GM18861 (cell line): ENCODE data around the gene CYP20A1.
"Not testable (repeated sequence)": the region's sequence is repeated elsewhere in the genome, so short reads cannot be mapped to it uniquely, and the experiment has no call there.

Experiments used
- ATAC-seq: cut with Tn5 transposase; IDR thresholded peaks from one replicate; pipeline ENCODE4 v1.9.1; 2021; ENCODE audit not compliant: unreplicated experiment

The CYP20A1 gene

DNA sequence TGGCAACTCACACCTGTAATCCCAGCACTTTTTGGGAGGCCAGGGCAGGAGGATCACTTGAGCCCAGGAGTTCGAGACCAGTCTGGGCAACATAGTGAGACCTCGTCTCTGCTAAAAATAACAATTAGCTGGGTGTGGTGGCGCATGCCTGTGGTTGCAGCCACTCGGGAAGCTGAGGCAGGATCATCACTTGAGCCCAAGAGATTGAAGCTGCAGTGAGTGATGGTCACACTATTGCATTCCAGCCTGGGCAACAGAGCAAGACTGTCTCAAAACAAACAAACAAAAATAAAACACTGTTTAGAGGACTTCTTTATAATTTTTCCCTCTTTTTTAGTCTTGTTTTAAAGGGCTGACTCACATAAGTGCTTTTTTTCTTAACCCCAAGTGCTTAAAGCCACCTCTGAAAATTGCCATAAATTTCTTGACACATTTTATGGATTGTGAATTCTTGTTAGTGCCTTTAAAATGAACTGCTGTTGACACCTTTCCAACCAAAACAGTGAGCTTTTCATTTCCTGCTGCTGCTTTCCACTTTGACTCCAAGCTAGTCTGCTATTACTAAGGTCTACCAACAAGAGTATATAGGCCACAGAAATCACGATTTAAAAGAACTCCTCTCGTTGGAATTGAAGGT is 41.7 kb downstream of the CYP20A1 start:
- no peak for ATAC-seq

DNA sequence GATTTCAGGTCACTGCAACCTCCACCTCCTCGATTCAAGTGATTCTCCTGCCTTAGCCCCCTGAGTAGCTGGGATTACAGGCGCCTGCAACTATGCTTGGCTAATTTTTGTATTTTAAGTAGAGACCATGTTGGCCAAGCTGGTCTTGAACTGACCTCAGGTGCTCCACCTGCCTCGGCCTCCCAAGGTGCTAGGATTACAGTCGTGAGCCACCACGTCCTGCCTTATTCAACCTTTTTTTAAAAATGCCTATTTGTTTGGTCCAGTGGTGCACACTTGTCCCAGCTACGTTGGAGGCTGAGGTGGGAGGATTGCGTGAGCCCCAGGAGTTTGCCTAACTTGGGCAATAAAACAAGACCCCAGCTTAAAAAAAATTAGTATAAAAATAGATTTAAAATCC is 43.3 kb downstream of the CYP20A1 start:
- ATAC-seq: no peak

DNA sequence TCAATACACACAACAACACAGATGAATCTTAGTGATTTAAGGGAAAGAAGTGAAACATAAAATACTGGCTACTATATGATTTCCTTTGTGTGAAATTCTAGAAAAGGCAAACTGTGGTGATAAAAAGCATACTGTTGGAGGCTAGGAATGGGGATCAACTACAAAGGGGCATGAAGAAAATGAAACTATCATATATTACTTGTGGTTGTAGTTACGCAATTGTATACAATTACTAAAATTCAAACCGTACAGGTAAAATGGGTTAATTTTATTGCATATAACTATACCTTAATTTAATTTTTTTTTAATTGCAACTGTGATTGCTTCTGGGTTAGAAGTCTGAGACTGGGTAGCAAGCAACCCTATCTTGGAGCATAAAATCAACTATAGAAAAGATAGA is 47.7 kb downstream of the CYP20A1 start:
- ATAC-seq: no peak

DNA sequence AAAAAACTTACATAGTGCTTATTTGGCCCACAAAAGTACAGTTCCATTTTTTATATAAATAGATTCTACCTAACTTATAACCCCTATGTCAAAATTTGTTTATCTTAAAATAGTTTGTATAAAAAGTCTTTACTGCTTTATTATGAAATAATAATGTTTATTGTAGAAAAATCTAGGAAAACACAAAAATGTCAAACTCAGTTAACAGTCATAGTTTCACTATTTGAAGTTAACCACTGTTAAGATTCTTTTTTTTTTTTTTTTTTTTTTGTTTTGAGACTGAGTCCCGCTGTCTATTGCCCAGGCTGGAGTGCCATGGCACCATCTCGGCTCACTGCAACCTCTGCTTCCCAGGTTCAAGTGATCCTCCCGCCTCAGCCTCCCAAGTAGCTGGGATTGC is 62.8 kb downstream of the CYP20A1 start:
- ATAC-seq: no peak

DNA sequence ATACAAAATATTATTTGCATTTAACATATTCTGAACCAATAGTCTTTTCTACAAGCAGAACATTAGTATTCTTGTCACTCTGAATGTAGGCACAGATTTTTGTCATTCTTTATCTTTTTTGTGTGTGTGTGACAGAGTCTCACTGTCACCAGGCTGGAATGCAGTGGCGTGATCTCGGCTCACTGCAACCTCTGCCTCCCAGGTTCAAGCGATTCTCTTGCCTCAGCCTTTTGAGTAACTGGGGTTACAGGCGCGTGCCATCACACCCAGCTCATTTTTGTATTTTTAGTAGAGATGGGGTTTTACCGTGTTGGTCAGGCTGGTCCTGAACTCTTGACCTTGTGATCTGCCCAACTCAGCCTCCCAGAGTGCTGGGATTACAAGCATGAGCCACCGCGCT is 63.8 kb downstream of the CYP20A1 start:
- not testable (repeated sequence) for ATAC-seq

DNA sequence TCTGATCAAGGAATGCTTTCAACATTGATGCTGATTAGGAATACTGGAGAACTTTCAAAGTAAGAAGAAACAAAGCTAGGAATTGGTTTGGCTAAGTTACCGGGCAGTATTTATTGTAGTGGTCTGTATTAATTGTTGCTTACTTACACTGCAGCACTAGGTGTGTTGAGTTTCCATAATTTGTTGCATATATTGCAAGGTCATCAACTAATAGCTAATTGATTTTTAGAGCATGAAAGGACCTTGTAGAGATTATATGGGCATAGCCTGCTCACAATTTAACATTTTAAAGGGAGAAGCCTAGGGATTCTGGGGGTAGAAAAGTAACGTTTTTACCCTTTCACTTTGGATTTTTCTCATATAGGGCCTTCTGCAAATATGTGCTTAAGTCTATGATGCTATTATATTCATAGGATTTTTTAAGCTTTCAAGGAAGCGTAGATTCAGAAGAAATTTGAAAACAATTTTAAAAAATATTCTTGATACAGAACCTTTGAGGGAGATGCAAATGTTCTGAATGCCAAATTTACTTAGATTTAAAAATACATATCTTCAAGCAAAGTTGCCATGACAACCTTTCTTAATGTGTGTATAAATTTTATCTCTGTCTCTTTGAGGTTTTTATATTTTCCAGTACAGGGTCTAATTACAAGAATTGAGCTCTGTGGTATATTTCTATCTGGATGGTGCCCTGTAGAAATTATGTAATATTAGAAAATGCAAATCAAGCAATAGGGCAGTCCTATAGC is 72.0 kb downstream of the CYP20A1 start:
- ATAC-seq: no peak

DNA sequence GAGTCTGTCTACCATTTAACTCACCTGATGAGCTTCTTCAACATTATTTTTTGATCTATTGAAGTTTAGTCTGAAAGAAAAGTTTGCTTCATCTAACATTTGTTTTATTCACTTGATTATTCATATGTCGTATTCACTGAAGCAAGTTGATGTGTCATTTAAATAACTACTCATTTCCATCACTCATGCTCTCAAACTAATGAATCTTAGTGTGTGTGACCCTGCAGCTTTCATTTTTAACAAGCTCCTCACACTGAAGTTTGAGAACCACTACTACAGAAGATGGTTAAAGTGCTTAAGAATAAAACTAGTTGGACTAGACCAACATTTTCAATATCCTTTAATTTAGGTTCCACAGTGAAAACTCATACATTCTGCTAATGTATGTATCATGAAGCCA is 87.5 kb downstream of the CYP20A1 start:
- no peak for ATAC-seq

DNA sequence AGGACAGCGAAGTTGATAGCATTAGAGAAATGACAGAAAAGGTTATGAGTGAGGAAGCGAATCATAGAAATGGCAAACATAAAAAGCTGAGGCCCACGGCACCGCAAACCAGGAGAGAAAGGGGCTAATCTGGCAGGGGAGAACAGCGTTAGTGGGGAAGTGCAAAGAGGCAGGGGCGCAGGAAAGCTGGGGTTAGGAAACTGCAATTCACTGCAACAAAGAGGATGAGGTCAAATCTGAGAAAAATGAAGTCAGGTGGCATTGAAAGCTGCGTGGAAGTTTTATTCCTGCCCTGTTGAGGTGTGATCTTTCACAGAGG is 88.7 kb downstream of the CYP20A1 start:
- peak; percentile 8 for ATAC-seq

DNA sequence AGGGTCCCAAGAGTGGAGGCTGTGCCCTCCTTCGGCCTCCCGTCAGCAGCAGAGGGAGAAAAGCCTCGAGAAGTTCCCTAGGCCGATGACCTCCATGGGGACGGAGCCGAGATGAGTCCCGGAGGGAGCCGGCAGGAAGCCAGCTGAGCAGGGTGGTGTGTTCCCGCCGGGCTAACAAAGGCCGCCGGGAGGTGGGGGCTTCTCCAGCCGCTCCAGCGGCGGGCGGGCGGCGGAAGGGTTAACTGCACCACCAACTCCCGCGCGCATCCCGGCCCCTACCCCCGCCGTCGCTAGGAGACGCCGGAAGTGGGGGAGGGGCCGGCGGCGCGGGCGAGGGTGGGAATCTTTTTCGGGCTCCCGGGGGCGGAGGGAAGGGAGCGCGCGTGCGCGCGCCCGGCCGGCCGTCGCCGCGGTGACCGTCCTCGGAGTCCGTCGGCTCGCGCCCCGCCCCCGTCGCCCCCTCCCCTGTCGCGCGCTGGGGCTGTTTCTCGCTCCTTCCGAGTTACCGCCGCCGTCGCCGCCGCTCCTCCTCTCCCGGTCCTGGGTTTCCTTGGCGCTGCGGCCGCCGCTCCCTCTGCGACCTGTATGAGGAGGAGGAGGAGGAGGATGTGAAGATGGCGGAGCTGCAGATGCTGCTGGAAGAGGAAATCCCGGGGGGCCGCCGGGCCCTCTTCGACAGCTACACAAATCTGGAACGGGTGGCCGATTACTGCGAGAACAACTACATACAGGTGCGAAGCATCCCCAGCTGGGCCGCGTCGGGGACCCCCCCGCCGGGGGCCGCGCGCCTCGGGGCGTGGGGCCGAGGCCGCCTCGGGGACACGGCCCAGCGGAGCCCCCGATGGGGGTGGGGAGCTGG is 89.3 kb downstream of the CYP20A1 start, which contains the start of gene ABI2:
TSS of gene ABI2 (plus strand) at position 494 of the 859 bp plus-strand sequence. CDS start at position 615, 121 bp downstream.
- peak; percentile 46 for ATAC-seq

DNA sequence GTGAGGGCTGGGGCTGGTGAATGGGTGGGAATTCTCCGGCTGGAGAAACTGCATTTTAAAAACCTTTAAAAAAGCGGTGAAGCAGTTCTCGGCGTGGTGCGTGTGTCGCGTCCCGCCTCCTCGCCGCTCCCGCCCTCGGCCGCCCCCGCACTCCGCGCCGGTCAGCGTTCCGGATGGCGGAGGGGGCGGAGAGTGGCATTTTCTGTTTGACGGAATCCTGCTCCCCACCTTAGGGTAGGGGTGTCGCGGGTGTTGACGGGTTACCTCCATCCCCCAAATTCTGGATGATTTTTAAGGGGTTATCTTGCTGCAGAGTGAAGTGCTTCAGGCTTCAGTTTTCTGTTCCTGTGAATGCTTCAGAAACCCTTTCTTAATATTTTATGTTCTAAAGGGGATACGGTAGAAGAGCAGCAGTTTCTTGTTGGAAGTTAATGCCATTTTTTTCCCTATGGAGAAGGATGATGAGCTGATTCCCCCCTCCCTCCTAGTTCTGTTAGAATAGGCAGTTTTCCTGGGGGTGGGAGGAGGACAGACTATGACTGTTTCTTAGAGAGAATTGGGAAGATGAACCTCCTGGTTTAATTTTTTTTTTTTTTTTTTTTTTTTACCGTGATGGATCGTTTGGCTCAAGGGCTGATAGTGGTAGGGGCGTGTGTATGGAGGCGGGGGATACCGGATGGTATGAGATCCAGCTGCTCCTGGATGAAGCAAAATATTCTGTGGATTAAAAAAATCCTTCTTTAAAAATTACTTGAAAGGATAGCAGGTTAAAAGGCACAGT is 90.1 kb downstream of the CYP20A1 start:
- ATAC-seq: peak; percentile 36

DNA sequence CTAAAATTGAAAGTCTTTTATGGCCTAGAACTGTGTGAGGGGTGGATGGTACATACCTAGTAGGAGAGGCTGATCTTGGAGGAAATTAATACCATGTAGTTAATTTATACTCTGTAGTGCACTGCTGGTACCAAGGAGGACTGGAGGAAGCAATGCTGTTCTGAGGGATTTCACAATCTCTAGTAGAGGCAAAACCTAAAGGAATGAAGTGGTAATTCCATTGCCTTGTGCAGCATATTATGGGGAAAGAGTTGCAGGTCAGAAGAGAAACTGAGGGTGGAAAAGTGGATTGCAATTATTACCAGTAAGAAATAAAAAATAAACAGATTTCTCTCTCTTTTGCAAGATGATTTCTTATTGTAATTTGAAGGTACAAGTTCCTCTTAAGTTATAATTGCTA is 91.6 kb downstream of the CYP20A1 start:
- ATAC-seq: no peak

DNA sequence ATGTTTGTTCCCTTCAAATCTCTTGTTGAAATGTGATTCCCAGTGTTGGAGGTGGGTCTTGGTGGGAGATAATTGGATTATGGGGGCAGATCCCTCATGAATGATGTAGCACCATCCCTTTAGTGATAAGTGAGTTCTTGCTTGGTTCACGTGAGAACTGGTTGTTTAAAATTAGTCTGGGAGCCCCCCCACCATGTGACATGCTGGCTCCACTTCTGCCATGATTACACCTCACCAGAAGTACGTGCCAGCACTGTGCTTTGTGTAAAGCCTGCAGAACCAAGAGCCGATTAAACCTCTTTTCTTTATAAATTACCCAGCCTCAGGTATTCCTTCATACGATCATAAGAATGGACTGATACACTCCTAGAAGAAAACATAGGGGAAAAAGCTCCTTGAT is 99.5 kb downstream of the CYP20A1 start:
- ATAC-seq: no peak

DNA sequence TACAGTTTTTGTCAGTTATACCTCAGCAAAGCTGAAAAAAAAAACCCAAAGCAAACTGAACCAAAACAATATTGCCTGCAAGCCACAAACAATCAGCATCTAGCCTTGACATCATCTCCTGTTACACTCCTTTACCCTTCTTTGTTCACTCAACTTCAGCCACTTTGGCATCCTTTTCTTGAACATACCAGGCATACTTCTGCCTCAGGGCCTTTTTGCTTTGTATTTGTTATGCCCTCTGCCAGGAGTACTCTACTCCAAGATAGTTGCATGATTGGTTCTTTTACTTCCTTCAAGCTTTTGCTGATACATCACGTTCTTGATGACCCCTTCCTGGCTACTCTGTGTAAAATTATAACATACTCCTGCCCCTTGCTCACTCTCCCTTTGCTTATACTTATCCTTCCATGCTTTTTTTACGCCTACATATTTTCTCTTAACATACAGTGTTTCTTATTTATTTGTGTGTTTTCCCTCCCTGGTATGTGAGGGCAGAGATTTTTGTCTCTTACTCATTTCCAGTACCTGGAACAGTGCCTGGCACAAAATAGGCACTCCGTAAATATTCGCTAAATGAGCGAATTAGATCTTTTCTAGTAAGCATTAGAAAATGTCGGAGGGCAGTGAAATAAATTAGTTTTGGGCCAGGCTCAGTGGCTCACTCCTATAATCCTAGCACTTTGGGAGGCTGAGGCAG is 102.1 kb downstream of the CYP20A1 start:
- ATAC-seq: no peak

DNA sequence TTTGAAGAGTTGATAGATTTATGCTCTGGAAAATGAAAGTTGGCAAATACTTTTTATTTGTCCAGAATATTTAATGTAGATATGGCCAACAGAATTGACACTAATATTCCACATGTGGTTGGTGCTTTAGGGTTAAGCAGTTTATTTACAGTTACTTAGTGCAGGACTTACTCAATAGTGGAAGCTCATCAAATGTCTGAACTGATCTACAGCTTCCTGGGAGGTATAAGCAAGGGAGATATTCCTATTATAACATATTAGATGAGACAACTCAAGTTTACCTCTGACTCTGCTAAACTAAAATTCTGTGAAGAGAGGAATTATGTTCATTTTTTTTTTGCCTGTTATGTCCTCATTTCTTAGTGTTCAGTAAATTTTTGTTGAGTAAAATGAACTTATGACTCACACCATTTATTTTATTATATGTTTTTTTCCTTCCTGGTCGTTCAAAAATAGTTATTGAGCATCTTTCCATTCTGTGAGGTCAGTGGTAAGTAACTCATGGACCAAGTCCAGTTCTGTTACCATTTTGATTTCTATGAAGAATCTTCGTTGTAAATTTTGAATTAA is 103.0 kb downstream of the CYP20A1 start:
- no peak for ATAC-seq

DNA sequence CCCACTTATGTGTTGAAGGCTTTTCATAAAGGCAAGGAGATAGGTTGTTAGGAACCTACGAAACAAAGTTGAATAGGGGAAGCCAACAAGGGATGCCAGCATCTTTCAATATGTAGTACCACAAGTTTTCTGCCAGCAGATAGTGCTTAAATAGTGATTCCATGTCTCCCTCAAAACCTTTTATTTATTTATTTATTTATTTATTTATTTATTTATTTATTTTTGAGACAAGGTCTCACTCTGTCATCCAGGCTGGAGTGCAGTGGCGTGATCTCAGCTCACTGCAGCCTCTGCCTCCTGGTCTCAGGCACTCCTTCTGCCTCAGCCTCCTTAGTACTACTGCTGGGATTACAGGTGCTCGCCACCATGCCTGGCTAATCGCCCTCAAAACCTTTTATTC is 103.6 kb downstream of the CYP20A1 start:
- not testable (repeated sequence) for ATAC-seq

DNA sequence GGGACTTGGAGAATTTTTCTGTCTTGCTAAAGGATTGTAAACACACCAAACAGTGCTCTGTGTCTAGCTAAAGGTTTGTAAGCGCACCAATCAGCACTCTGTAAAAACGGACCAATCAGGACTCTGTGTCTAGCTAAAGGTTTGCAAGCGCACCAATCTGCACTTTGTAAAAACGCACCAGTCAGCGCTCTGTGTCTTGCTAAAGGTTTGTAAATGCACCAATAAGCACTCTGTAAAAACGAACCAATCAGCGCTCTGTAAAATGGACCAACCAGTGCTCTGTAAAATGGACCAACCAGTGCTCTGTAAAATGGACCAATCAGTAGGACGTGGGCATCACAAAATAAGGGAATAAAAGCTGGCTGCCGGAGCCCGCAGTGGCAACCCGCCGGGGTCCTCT is 105.8 kb downstream of the CYP20A1 start:
- ATAC-seq: no peak

DNA sequence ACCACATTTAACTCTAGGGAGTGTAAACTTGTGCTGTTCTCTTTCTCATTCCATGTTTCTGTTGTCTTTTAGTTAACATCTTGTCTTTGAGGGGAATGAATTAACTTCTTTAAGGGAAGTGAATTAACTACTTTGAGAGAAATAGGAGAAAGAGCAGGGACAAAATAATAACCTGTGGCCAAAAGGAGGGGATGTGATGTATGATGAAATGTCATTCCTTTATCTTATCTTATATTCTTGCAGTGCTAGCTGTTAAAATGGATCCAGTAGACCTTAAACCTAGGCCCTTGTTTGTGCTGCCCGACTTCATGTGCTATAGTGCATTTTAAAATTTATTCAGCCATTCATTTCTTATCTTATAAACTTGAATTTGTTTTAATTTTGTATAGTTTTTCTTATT is 107.8 kb downstream of the CYP20A1 start:
- no peak for ATAC-seq

DNA sequence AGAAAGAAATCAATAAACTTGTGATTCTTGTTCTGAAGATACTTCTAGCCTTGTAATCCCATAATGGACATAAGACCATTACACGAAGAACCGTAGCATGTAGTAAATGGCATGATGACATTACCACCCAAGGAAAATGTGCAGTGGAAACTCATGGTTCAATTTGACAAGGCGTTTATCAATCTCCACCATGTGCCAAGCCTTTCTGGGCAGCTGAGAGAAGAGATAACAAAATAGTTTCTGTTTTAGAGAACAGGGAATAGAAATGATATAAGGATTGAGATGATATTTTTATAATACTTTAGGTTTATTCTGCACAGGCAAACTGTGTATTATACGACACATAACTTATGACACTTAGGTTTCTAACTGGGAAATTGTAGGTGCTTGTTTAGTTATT is 108.6 kb downstream of the CYP20A1 start:
- no peak for ATAC-seq

DNA sequence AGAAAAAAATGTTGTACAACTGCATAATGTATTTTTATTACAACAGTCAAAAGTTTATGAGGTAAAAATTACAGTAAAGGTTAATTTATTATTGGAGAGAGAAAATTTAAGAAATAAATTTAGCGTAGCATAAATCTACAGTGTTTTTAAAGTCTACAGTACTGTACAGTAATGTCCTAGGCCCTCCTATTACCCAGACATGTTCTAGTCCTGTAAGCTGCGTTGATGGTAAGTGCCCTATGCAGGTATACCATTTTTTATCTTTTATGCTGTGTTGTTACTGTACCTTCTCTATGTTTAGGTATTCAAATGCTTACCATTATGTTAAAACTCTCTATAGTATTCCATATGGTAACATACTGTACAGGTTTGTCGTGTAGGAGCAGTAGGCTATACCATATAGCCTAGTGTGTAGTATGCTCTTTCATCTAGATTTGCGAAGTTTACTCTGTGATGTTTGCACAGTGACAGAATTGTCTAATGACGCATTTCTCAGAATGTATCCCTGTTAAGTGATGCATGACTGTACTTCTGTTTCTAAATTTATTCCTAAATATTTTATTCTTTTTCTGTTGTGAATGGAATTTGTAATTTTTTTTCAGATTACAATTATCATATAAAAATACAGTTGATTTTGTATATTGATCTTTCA is 113.9 kb downstream of the CYP20A1 start:
- no peak for ATAC-seq

DNA sequence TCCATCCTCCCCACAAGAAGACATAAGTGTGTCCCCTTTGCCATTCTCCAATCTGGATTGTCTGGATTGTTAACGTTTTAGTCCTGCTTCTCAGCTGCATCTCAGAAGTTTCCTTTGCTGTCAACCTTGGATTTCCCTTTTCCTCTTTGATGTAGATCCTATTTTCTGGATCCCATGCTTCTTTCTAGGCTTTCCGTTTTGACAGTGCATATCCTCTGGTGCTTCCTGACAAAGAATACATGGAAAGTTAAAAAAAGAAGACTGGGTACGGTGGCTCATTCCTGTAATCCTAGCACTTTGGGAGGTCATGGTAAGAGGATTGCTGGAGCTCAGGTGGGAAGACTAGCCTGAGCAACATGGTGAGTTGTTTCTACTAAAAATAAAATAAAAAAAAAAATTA is 116.1 kb downstream of the CYP20A1 start:
- no peak for ATAC-seq
